Measurements from ENCODE around the gene PRRT1B. TPM values are rescaled to one million over a fixed set of nuclear protein-coding genes. Genes with fewer than 3 reads are reported as not detected.

The PRRT1B gene
- total RNA-seq, 4 donors from 2014 or later = 1.6 to 12.3 (median 5.7) TPM; not detected in 1

DNA sequence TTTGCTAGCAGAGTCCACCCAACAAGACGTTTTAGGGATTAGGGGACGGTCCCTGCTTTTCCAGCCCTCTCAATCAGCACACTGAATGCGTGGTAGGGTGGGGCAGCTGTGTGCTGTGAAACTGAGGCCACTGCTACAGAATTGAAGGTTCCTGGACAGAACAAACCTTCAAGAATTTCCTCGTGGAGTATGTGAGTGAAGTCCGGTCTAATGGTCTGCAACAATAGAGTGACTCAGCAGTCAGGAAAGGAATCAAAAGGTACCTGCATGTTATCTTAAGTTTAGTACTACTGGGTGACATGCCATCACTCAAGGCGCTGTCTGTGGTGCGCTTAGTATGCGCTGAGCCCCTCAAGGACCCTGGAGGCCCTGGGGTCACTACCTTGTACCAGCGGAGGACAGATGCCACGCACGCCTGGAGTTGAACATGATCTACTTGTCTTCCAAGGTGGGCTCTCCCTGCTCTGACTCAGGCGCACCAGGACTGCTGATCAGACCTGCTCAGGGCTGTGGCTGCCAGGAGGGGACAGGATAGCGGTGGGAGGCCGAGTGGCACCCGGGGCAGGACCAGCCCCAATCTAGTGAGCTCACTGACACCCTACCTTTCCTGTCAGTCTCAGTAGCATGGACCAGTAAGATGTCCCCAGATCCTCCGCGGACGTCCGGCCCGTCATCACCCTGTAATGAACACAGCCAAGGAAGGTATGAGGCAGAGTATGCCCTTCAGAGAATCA is 50.5 kb downstream of the PRRT1B start:
- in situ Hi-C loops (cut with MboI; ENCODE audit: low pct_ligation_motif_present in 1 of 4, low pct_unique_long_range_greater_than_20kb in 1 of 4, low sequenced_read_pairs in 3 of 4) (loop anchor here in 2 of 4 donors (10.0 kb wide), 1 partner anchor 149 kb away; the partner anchor contains the start of gene RAPGEF1 (in 2 of the 2)), intact Hi-C loops (cut with DNase I; ENCODE audit: low total_unique reads) (no loop called here)
- Histone ChIP-seq H3K36me3 (peaks cover 0 to 29% (median 15%) of the 10 kb centered on the region in 4 donors), H3K4me3 (no peak overlapping the region), H3K9me3 (no peaks in the 10 kb centered on the region), H3K4me1 (peaks cover 0 to 2% (median 0%) of the 10 kb centered on the region in 4 donors), H3K27me3 (no peaks in the 10 kb centered on the region), H3K27ac (no peak overlapping the region)
- TF ChIP-seq, protein P1, sequence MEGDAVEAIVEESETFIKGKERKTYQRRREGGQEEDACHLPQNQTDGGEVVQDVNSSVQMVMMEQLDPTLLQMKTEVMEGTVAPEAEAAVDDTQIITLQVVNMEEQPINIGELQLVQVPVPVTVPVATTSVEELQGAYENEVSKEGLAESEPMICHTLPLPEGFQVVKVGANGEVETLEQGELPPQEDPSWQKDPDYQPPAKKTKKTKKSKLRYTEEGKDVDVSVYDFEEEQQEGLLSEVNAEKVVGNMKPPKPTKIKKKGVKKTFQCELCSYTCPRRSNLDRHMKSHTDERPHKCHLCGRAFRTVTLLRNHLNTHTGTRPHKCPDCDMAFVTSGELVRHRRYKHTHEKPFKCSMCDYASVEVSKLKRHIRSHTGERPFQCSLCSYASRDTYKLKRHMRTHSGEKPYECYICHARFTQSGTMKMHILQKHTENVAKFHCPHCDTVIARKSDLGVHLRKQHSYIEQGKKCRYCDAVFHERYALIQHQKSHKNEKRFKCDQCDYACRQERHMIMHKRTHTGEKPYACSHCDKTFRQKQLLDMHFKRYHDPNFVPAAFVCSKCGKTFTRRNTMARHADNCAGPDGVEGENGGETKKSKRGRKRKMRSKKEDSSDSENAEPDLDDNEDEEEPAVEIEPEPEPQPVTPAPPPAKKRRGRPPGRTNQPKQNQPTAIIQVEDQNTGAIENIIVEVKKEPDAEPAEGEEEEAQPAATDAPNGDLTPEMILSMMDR (IDR thresholded peaks at IDR 0.05) = no peak
- TF ChIP-seq EP300 (IDR thresholded peaks at IDR 0.05; ENCODE audit: low read depth) (no peak), POLR2AphosphoS5 (IDR thresholded peaks at IDR 0.05) (no peak), POLR2A (IDR thresholded peaks at IDR 0.05) (no peak)
- WGBS, 2 donors (ENCODE audit: low coverage in 1 of 2) = 92% methylated on average over 20 of the region's 20 CpGs; no CpG with 5 or more reads in 1 of the 2 donors
- no peak for DNase-seq

- WGBS, 2 donors (ENCODE audit: low coverage in 1 of 2) = 97% methylated on average over 4 of the region's 4 CpGs; no CpG with 5 or more reads in 1 of the 2 donors
- Histone ChIP-seq H3K4me1 (no peaks in the 10 kb centered on the region), H3K9me3 (no peaks in the 10 kb centered on the region), H3K27ac (no peak overlapping the region), H3K27me3 (no peaks in the 10 kb centered on the region), H3K4me3 (no peak overlapping the region), H3K36me3 (peaks cover 0 to 33% (median 15%) of the 10 kb centered on the region in 4 donors)
- in situ Hi-C loops (cut with MboI; ENCODE audit: low pct_ligation_motif_present in 1 of 4, low pct_unique_long_range_greater_than_20kb in 1 of 4, low sequenced_read_pairs in 3 of 4) = loop anchor here in 2 of 4 donors (10.0 kb wide), 1 partner anchor 148 kb away; the partner anchor contains the start of gene RAPGEF1 (in 2 of the 2)
- intact Hi-C loops (cut with DNase I; ENCODE audit: low total_unique reads) = no loop called here
- no peak for DNase-seq
- no peak for TF ChIP-seq POLR2AphosphoS5 (IDR thresholded peaks at IDR 0.05)
- no peak for TF ChIP-seq POLR2A (IDR thresholded peaks at IDR 0.05)
- TF ChIP-seq EP300 (IDR thresholded peaks at IDR 0.05; ENCODE audit: low read depth) = no peak
- TF ChIP-seq, protein P1 (IDR thresholded peaks at IDR 0.05) = no peak
Measured at GRCh38 chr9:131596430-131596743, 51.1 kb downstream of the PRRT1B start.

- WGBS, 2 donors (ENCODE audit: low coverage in 1 of 2) = 95% methylated on average over 7 of the region's 7 CpGs; no CpG with 5 or more reads in 1 of the 2 donors
- no peak for TF ChIP-seq POLR2AphosphoS5 (IDR thresholded peaks at IDR 0.05)
- no peak for TF ChIP-seq POLR2A (IDR thresholded peaks at IDR 0.05)
- TF ChIP-seq EP300 (IDR thresholded peaks at IDR 0.05; ENCODE audit: low read depth) = no peak
- TF ChIP-seq, protein P1 (IDR thresholded peaks at IDR 0.05) = no peak
- in situ Hi-C loops (cut with MboI; ENCODE audit: low pct_ligation_motif_present in 1 of 4, low pct_unique_long_range_greater_than_20kb in 1 of 4, low sequenced_read_pairs in 3 of 4) (loop anchor here in 2 of 4 donors (10.0 kb wide), 1 partner anchor 148 kb away; the partner anchor contains the start of gene RAPGEF1 (in 2 of the 2)), intact Hi-C loops (cut with DNase I; ENCODE audit: low total_unique reads) (no loop called here)
- Histone ChIP-seq H3K36me3 (peaks cover 0 to 40% (median 17%) of the 10 kb centered on the region in 4 donors), H3K27ac (no peak overlapping the region), H3K4me3 (no peak overlapping the region), H3K4me1 (no peaks in the 10 kb centered on the region), H3K27me3 (no peaks in the 10 kb centered on the region), H3K9me3 (no peaks in the 10 kb centered on the region)
- no peak for DNase-seq
Measured at GRCh38 chr9:131597246-131597645, 51.9 kb downstream of the PRRT1B start.

GRCh38 chr9:131598121-131598520 is 52.8 kb downstream of the PRRT1B start:
- Histone ChIP-seq H3K4me3 (no peak overlapping the region), H3K27me3 (no peaks in the 10 kb centered on the region), H3K4me1 (no peaks in the 10 kb centered on the region), H3K9me3 (no peaks in the 10 kb centered on the region), H3K36me3 (peaks cover 0 to 40% (median 17%) of the 10 kb centered on the region in 4 donors), H3K27ac (no peak overlapping the region)
- peak; percentile 37 for DNase-seq
- no peak for TF ChIP-seq EP300 (IDR thresholded peaks at IDR 0.05; ENCODE audit: low read depth)
- no peak for TF ChIP-seq POLR2A (IDR thresholded peaks at IDR 0.05)
- TF ChIP-seq POLR2AphosphoS5 (IDR thresholded peaks at IDR 0.05) = no peak
- TF ChIP-seq, protein P1 (IDR thresholded peaks at IDR 0.05) = no peak
- 79% methylated on average over 17 of the region's 17 CpGs; no CpG with 5 or more reads in 1 of the 2 donors for WGBS, 2 donors (ENCODE audit: low coverage in 1 of 2)
- intact Hi-C loops (cut with DNase I; ENCODE audit: low total_unique reads) (no loop called here), in situ Hi-C loops (cut with MboI; ENCODE audit: low pct_ligation_motif_present in 1 of 4, low pct_unique_long_range_greater_than_20kb in 1 of 4, low sequenced_read_pairs in 3 of 4) (loop anchor here in 2 of 4 donors (10.0 kb wide), 1 partner anchor 147 kb away; the partner anchor contains the start of gene RAPGEF1 (in 2 of the 2))

Measured in transverse colon (tissue), 4 donors.